Measurements from ENCODE around the gene ATP9B. TPM values are rescaled to one million over a fixed set of nuclear protein-coding genes. Genes with fewer than 3 reads are reported as not detected.

ATP9B gene
- total RNA-seq, 2 donors from 2014 or later = 29.1 to 38.1 TPM

GRCh38 chr18:79424008-79424565 is 354.9 kb downstream of the ATP9B start:
- Histone ChIP-seq H3K27ac (ENCODE audit: low read depth, low read length) (no peak overlapping the region), H3K9me3 (ENCODE audit: control insufficient read depth, low read length) (no peaks in the 10 kb centered on the region), H3K27me3 (ENCODE audit: control insufficient read depth, insufficient read depth, low read length, poor library complexity, severe bottlenecking) (no peaks in the 10 kb centered on the region), H3K36me3 (ENCODE audit: control insufficient read depth, insufficient read depth, low read length) (no peaks in the 10 kb centered on the region), H3K9ac (ENCODE audit: extremely low read depth, low read length, poor library complexity, severe bottlenecking) (no peak overlapping the region), H3K4me1 (ENCODE audit: control insufficient read depth, insufficient read depth, low read length) (no peaks in the 10 kb centered on the region), H3K4me3 (ENCODE audit: low read length) (no peak overlapping the region)
- Mint-ChIP-seq H3K27me3 (ENCODE audit: insufficient read depth) (no peaks in the 10 kb centered on the region), H3K4me1 (no peaks in the 10 kb centered on the region), H3K36me3 (ENCODE audit: low read depth) (peaks cover 40% of the 10 kb centered on the region), H3K9me3 (no peaks in the 10 kb centered on the region), H3K27ac (peak overlapping the region; percentile 52), H3K4me3 (no peak overlapping the region)
- WGBS, 2 experiments (ENCODE audit: insufficient coverage in 1 of 2, insufficient read length in 1 of 2) = 91 to 94% methylated on average over 20 to 30 of the region's 30 CpGs
- DNase-seq = no peak
- TF ChIP-seq CTCF (conservative IDR thresholded peaks at IDR 0.05) = no peak

GRCh38 chr18:79424880-79425568 is 355.8 kb downstream of the ATP9B start:
- Mint-ChIP-seq H3K27ac (peak overlapping the region; percentile 61), H3K27me3 (ENCODE audit: insufficient read depth) (no peaks in the 10 kb centered on the region), H3K36me3 (ENCODE audit: low read depth) (peaks cover 41% of the 10 kb centered on the region), H3K9me3 (no peaks in the 10 kb centered on the region), H3K4me1 (no peaks in the 10 kb centered on the region), H3K4me3 (no peak overlapping the region)
- Histone ChIP-seq H3K9me3 (ENCODE audit: control insufficient read depth, low read length) (no peaks in the 10 kb centered on the region), H3K36me3 (ENCODE audit: control insufficient read depth, insufficient read depth, low read length) (no peaks in the 10 kb centered on the region), H3K4me3 (ENCODE audit: low read length) (no peak overlapping the region), H3K27me3 (ENCODE audit: control insufficient read depth, insufficient read depth, low read length, poor library complexity, severe bottlenecking) (no peaks in the 10 kb centered on the region), H3K9ac (ENCODE audit: extremely low read depth, low read length, poor library complexity, severe bottlenecking) (no peak overlapping the region), H3K27ac (ENCODE audit: low read depth, low read length) (peak overlapping the region; percentile 57), H3K4me1 (ENCODE audit: control insufficient read depth, insufficient read depth, low read length) (no peaks in the 10 kb centered on the region)
- TF ChIP-seq CTCF (conservative IDR thresholded peaks at IDR 0.05) = no peak
- no peak for DNase-seq
- 87 to 91% methylated on average over 19 of the region's 19 CpGs for WGBS, 2 experiments (ENCODE audit: insufficient coverage in 1 of 2, insufficient read length in 1 of 2)

GRCh38 chr18:79425569-79425886 is 356.3 kb downstream of the ATP9B start:
- Histone ChIP-seq H3K27me3 (ENCODE audit: control insufficient read depth, insufficient read depth, low read length, poor library complexity, severe bottlenecking) (no peaks in the 10 kb centered on the region), H3K4me1 (ENCODE audit: control insufficient read depth, insufficient read depth, low read length) (no peaks in the 10 kb centered on the region), H3K9me3 (ENCODE audit: control insufficient read depth, low read length) (no peaks in the 10 kb centered on the region), H3K4me3 (ENCODE audit: low read length) (no peak overlapping the region), H3K9ac (ENCODE audit: extremely low read depth, low read length, poor library complexity, severe bottlenecking) (no peak overlapping the region), H3K27ac (ENCODE audit: low read depth, low read length) (peak overlapping the region; percentile 57), H3K36me3 (ENCODE audit: control insufficient read depth, insufficient read depth, low read length) (no peaks in the 10 kb centered on the region)
- H3K4me3 Mint-ChIP-seq = no peak overlapping the region
- no peaks in the 10 kb centered on the region for H3K4me1 Mint-ChIP-seq
- no peaks in the 10 kb centered on the region for H3K27me3 Mint-ChIP-seq (ENCODE audit: insufficient read depth)
- DNase-seq = no peak
- WGBS, 2 experiments (ENCODE audit: insufficient coverage in 1 of 2, insufficient read length in 1 of 2) = 81 to 88% methylated on average over 11 to 12 of the region's 12 CpGs
- no peak for TF ChIP-seq CTCF (conservative IDR thresholded peaks at IDR 0.05)
- H3K36me3 Mint-ChIP-seq (ENCODE audit: low read depth) = peaks cover 36% of the 10 kb centered on the region
- H3K9me3 Mint-ChIP-seq = no peaks in the 10 kb centered on the region
- peak overlapping the region; percentile 61 for H3K27ac Mint-ChIP-seq

Data from endodermal cell (in vitro differentiated cells).